Endothelial cell of umbilical vein (primary cell): ENCODE results near the gene LPCAT3. TPM values are rescaled to one million over a fixed set of nuclear protein-coding genes. Genes with fewer than 3 reads are reported as not detected.

Experiments
- BruUV-seq: library from RNA; stranded (reverse); fragments of 400-500 nt; replicated peaks from 2 replicates; lab custom pipeline; 2021; lab: Mats Ljungman, UMichigan
- CTCF ChIA-PET: fragments of 300-600, 350-600 bp; sonication (Branson Sonifier 250); formaldehyde crosslinking; loops from one replicate; lab custom pipeline; 2021; ENCODE audit warnings: antibody characterized with exemption, inconsistent platforms; lab: Charles Lee
- POLR2A ChIA-PET: fragments of 300-600, 350-600 bp; sonication (Branson Sonifier 250); formaldehyde crosslinking; loops from one replicate; lab custom pipeline; 2021; ENCODE audit warnings: antibody characterized with exemption, inconsistent platforms; lab: Charles Lee
- DNase-seq: peaks from one replicate; pipeline ENCODE4 v3.0.0-alpha.2; 2011; ENCODE audit warnings: low read depth, low spot score
- FAIRE-seq: peaks from 2 replicates; lab custom pipeline; 2011; peaks lifted over from hg19 to GRCh38; lab: Jason Lieb, UNC
- H2AFZ ChIP-seq: 2 replicates; pipeline ENCODE4 v1.6.0; 2012; ENCODE audit warnings: low read depth, low read length, control low read depth, inconsistent platforms
- H3K27ac ChIP-seq: 2 replicates; pipeline ENCODE4 v1.5.1; 2011; ENCODE audit warnings: low read depth, mild to moderate bottlenecking, control low read depth, low read length, moderate library complexity; ENCODE audit not compliant: insufficient read depth
- H3K27me3 ChIP-seq, 2 experiments: 2 replicates each; pipeline versions ENCODE4 v1.6.0 to v1.6.1; 2011; ENCODE audit warnings: low read length in 2 of 2, mixed read lengths in 1 of 2; ENCODE audit not compliant: control insufficient read depth in 2 of 2, insufficient read depth in 2 of 2
- H3K36me3 ChIP-seq, 2 experiments: 2 replicates in 1 of 2; 3 replicates in 1 of 2; pipeline ENCODE4 v1.5.1; 2011; ENCODE audit warnings: low read length in 2 of 2, mild to moderate bottlenecking in 1 of 2, moderate library complexity in 1 of 2; ENCODE audit not compliant: control insufficient read depth in 2 of 2, insufficient read depth in 2 of 2; ENCODE audit errors: extremely low read depth in 1 of 2
- H3K4me1 ChIP-seq: 3 replicates; pipeline ENCODE4 v1.5.1; 2011; ENCODE audit warnings: mild to moderate bottlenecking, low read length; ENCODE audit not compliant: control insufficient read depth, insufficient read depth; ENCODE audit errors: extremely low read depth
- H3K4me2 ChIP-seq: 2 replicates; pipeline ENCODE4 v1.6.1; 2011; ENCODE audit warnings: low read length, control low read depth, mixed read lengths; ENCODE audit not compliant: insufficient read depth
- H3K4me3 ChIP-seq, 3 experiments: fragments of 200-600 bp in 1 of 3; sonication (generic), shearing (Covaris generic) in 1 of 3; replicated peaks in 1 of 3; 2 replicates each; pipeline ENCODE4 v1.5.1; 2011 to 2016; ENCODE audit warnings: control low read depth in 3 of 3, low read length in 3 of 3, mild to moderate bottlenecking in 2 of 3, inconsistent platforms in 1 of 3, low read depth in 1 of 3, moderate library complexity in 1 of 3; ENCODE audit not compliant: insufficient read depth in 1 of 3
- H3K79me2 ChIP-seq: 2 replicates; pipeline ENCODE4 v1.6.0; 2012; ENCODE audit warnings: low read length, inconsistent platforms; ENCODE audit not compliant: control insufficient read depth, insufficient read depth
- H3K9ac ChIP-seq: replicated peaks from 2 replicates; pipeline ENCODE3; 2011; ENCODE audit warnings: low read length, control low read depth; ENCODE audit not compliant: insufficient read depth; ENCODE audit errors: extremely low read depth
- H3K9me1 ChIP-seq: replicated peaks from 3 replicates; pipeline ENCODE4 v1.6.0; 2011; ENCODE audit warnings: mild to moderate bottlenecking, low read length; ENCODE audit not compliant: control insufficient read depth, insufficient read depth; ENCODE audit errors: extremely low read depth
- H3K9me3 ChIP-seq: replicated peaks from 2 replicates; pipeline ENCODE4 v1.5.1; 2012; ENCODE audit warnings: low read length, inconsistent platforms; ENCODE audit not compliant: control insufficient read depth, insufficient read depth
- H4K20me1 ChIP-seq: replicated peaks from 2 replicates; pipeline ENCODE3; 2011; ENCODE audit warnings: mild to moderate bottlenecking, low read length; ENCODE audit not compliant: control insufficient read depth, insufficient read depth; ENCODE audit errors: extremely low read depth
- EZH2 ChIP-seq: IDR thresholded peaks from 2 replicates; pipeline ENCODE4 v1.6.1; 2012; ENCODE audit warnings: borderline replicate concordance, low read depth, mild to moderate bottlenecking, moderate library complexity, low read length, inconsistent platforms; ENCODE audit not compliant: severe bottlenecking
- FOS ChIP-seq: IDR thresholded peaks from 2 replicates; pipeline ENCODE4 v1.6.1; 2011; ENCODE audit warnings: mild to moderate bottlenecking, low read length, moderate library complexity, borderline replicate concordance; ENCODE audit not compliant: insufficient read depth
- GATA2 ChIP-seq: IDR thresholded peaks from 2 replicates; pipeline ENCODE4 v1.7.0; 2011; ENCODE audit warnings: low read depth, mild to moderate bottlenecking, moderate library complexity, mixed read lengths, low read length; ENCODE audit not compliant: insufficient read length, insufficient read depth
- JUN ChIP-seq: IDR thresholded peaks from 2 replicates; pipeline ENCODE4 v1.6.1; 2011; ENCODE audit warnings: borderline replicate concordance, low read depth; ENCODE audit not compliant: insufficient read length, insufficient read depth
- MYC ChIP-seq: IDR thresholded peaks from one replicate; pipeline ENCODE4 v1.6.1; 2011; ENCODE audit warnings: mild to moderate bottlenecking, low read depth, low read length
- POLR2A ChIP-seq: IDR thresholded peaks from 2 replicates; pipeline ENCODE4 v1.6.1; 2012; ENCODE audit warnings: low read depth, mild to moderate bottlenecking, control low read depth, low read length
- POLR2AphosphoS5 ChIP-seq: IDR thresholded peaks from 2 replicates; pipeline ENCODE4 v1.6.1; 2012; ENCODE audit warnings: low read depth, mild to moderate bottlenecking, control low read depth, low read length, moderate library complexity; ENCODE audit not compliant: insufficient read depth
- dilution Hi-C: fragments of 300-500 bp; cut with MboI; formaldehyde crosslinking; loops from one replicate; pipeline ENCODE4 v1.15.0; 2019; ENCODE audit warnings: low sequenced_read_pairs; ENCODE audit not compliant: extremely low pct_ligation_motif_present
- intact Hi-C: fragments of 100-400 bp; cut with micrococcal nuclease; formaldehyde crosslinking; loops from one replicate; pipeline ENCODE4 v1.10.0; 2022
- polyA plus RNA-seq, 4 experiments: library from polyadenylated mRNA; depleted of rRNA in 3 of 4; stranded (reverse) in 3 of 4; unstranded in 1 of 4; fragments of >200 nt; gene quantifications; 2 replicates each; pipeline versions ENCODE4 v1.2.1 to v1.2.3, GENCODE V29; 2011 to 2012; ENCODE audit warnings: missing spikeins in 1 of 4
- total RNA-seq: library from RNA; stranded (reverse); gene quantifications from 2 replicates; pipeline ENCODE4 v1.2.3, GENCODE V29; 2021
- TF ChIP-seq, protein P1 (sequence below): IDR thresholded peaks from 2 replicates; pipeline ENCODE4 v1.6.1; 2011; ENCODE audit not compliant: insufficient read depth, insufficient read length
- TF ChIP-seq, protein P2 (sequence below), 2 donors: IDR thresholded peaks; 1 replicate in 1 of 2; 2 replicates in 1 of 2; pipeline ENCODE4 v1.5.1; 2011; ENCODE audit warnings: low read length in 2 of 2, mild to moderate bottlenecking in 2 of 2, moderate library complexity in 2 of 2, control low read depth in 1 of 2, inconsistent platforms in 1 of 2, low read depth in 1 of 2; ENCODE audit not compliant: insufficient read depth in 1 of 2; ENCODE audit errors: extremely low read depth in 1 of 2

Gene LPCAT3
- total and polyA plus RNA-seq, 2 donors (not counting 3 experiments of a cell fraction or from before 2014, with no cell fraction given), result 29.5 to 36.0 TPM

DNA sequence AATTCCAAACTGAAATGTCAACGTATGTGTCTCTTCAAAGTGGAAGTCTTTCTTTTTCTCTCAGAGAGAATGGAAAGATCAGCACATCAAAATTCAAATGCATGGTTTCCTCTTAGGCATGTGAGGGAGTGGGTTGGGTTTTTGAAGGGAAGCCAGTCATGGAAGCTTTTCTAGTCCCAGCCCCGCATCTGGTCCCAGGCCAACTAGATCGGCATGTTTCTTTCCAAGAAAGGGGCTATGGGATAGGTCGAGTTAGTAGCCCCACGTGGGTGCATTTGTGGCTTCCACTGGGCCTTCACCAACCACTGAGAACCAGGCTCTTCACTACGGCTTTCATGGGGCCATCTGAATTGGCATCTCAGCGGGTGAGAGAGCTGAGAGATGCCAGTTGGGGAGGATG, 48.8 kb upstream of the LPCAT3 start:
- no peaks in the 10 kb centered on the region for H3K4me1 ChIP-seq
- H4K20me1 ChIP-seq, result no peaks in the 10 kb centered on the region
- peaks cover 12 to 30% of the 10 kb centered on the region in 2 experiments for H3K27me3 ChIP-seq
- no peaks in the 10 kb centered on the region for H3K79me2 ChIP-seq
- no peaks in the 10 kb centered on the region for H3K9me3 ChIP-seq
- DNase-seq, result no peak
- dilution Hi-C loops, result no loop called here
- ChIA-PET CTCF (interaction anchor here (1.0 kb wide), 1 partner anchor 46 kb away, joined by 3 read pairs; no protein-coding TSS in a partner anchor), POLR2A (no interaction called here)
- no peaks in the 10 kb centered on the region for H3K36me3 ChIP-seq
- H3K9ac ChIP-seq, result no peak overlapping the region
- intact Hi-C loops, result no loop called here
- no peak overlapping the region for H3K27ac ChIP-seq
- H2AFZ ChIP-seq, result no peak overlapping the region
- no peak for FAIRE-seq
- no TSS peak for BruUV-seq
- no peak overlapping the region for H3K4me2 ChIP-seq
- H3K9me1 ChIP-seq, result no peaks in the 10 kb centered on the region
- H3K4me3 ChIP-seq, result no peak overlapping the region
- TF ChIP-seq JUN, result no peak
- no peak for TF ChIP-seq POLR2A
- TF ChIP-seq MYC, result no peak
- TF ChIP-seq FOS, result no peak
- TF ChIP-seq POLR2AphosphoS5, result no peak
- TF ChIP-seq, protein P1, sequence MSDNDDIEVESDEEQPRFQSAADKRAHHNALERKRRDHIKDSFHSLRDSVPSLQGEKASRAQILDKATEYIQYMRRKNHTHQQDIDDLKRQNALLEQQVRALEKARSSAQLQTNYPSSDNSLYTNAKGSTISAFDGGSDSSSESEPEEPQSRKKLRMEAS, result no peak
- TF ChIP-seq EZH2, result no peak
- TF ChIP-seq GATA2, result no peak
- TF ChIP-seq, protein P2, sequence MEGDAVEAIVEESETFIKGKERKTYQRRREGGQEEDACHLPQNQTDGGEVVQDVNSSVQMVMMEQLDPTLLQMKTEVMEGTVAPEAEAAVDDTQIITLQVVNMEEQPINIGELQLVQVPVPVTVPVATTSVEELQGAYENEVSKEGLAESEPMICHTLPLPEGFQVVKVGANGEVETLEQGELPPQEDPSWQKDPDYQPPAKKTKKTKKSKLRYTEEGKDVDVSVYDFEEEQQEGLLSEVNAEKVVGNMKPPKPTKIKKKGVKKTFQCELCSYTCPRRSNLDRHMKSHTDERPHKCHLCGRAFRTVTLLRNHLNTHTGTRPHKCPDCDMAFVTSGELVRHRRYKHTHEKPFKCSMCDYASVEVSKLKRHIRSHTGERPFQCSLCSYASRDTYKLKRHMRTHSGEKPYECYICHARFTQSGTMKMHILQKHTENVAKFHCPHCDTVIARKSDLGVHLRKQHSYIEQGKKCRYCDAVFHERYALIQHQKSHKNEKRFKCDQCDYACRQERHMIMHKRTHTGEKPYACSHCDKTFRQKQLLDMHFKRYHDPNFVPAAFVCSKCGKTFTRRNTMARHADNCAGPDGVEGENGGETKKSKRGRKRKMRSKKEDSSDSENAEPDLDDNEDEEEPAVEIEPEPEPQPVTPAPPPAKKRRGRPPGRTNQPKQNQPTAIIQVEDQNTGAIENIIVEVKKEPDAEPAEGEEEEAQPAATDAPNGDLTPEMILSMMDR (IDR thresholded peaks at IDR 0.05; ENCODE audit: extremely low read depth in 1 of 2, insufficient read depth in 1 of 2, low read depth in 1 of 2, low read length in 2 of 2), result no peak
